Stimulated activated CD8-positive, alpha-beta memory T cell treated with anti-CD3 and anti-CD28 coated beads, Interleukin-7, amount 100 ng/mL, for 1 hour (primary cell): ENCODE results near the gene GTF2F1.
A peak's percentile ranks its signal among the peaks of the same experiment; 100 is the strongest.
"Not testable (repeated sequence)": the region's sequence is repeated elsewhere in the genome, so short reads cannot be mapped to it uniquely, and the experiment has no call there.

Source experiments
- DNase-seq, 2 donors: peaks; one replicate each; pipeline ENCODE4 v3.0.0-alpha.2; 2020; ENCODE audit warnings: low read depth in 2 of 2

Gene GTF2F1

GRCh38 chr19:6384381-6384780, 8.6 kb downstream of the GTF2F1 start:
- no peak for DNase-seq

GRCh38 chr19:6383188-6383587, 9.8 kb downstream of the GTF2F1 start:
- no peak for DNase-seq

- no peak for DNase-seq
These were observed 11.8 kb downstream of the GTF2F1 start for GRCh38 chr19:6381030-6381750.

GRCh38 chr19:6379744-6380143, 13.2 kb downstream of the GTF2F1 start:
- no peak for DNase-seq

- DNase-seq, result no peak
These were observed 14.5 kb downstream of the GTF2F1 start for GRCh38 chr19:6378486-6378885.

GRCh38 chr19:6378041-6378440, 14.9 kb downstream of the GTF2F1 start:
- no peak for DNase-seq

GRCh38 chr19:6376512-6377190, 16.3 kb downstream of the GTF2F1 start:
- no peak for DNase-seq

- DNase-seq, result no peak
These were observed 17.5 kb downstream of the GTF2F1 start, which contains the start of gene PSPN for GRCh38 chr19:6375411-6376010. Gene PSPN, minus strand, starts transcription at chr19:6375933. Its CDS starts 84 bp downstream, at chr19:6375849.

- no peak for DNase-seq
These were observed 18.1 kb downstream of the GTF2F1 start for GRCh38 chr19:6374711-6375410.

GRCh38 chr19:6374161-6374709, 18.7 kb downstream of the GTF2F1 start:
- no peak for DNase-seq

GRCh38 chr19:6373813-6374108, 19.2 kb downstream of the GTF2F1 start:
- DNase-seq, result no peak

- DNase-seq, result peak; percentile 91 to 95
These were observed 19.7 kb downstream of the GTF2F1 start for GRCh38 chr19:6373096-6373812.

- DNase-seq, result peak; percentile 85 to 89
These were observed 20.3 kb downstream of the GTF2F1 start, which contains the start of gene ALKBH7 for GRCh38 chr19:6372594-6373095. Gene ALKBH7, plus strand, starts transcription at chr19:6372794. Its CDS starts 27 bp downstream, at chr19:6372821.

GRCh38 chr19:6364353-6364752, 28.6 kb downstream of the GTF2F1 start:
- no peak for DNase-seq

GRCh38 chr19:6362351-6362801, 30.6 kb downstream of the GTF2F1 start:
- no peak for DNase-seq

- no peak for DNase-seq
These were observed 31.0 kb downstream of the GTF2F1 start for GRCh38 chr19:6362027-6362350.

GRCh38 chr19:6360857-6361216, 32.1 kb downstream of the GTF2F1 start:
- DNase-seq, result not testable (repeated sequence)

GRCh38 chr19:6360445-6360844, 32.5 kb downstream of the GTF2F1 start:
- not testable (repeated sequence) for DNase-seq

- no peak for DNase-seq
These were observed 33.2 kb downstream of the GTF2F1 start for GRCh38 chr19:6359568-6360341.

- no peak for DNase-seq
These were observed 35.0 kb downstream of the GTF2F1 start for GRCh38 chr19:6358003-6358402.
